ENCODE results near the gene USP6NL. TPM values are rescaled to one million over a fixed set of nuclear protein-coding genes. Genes with fewer than 3 reads are reported as not detected.

The USP6NL gene
- total and polyA plus RNA-seq, 2 of the 13 experiments (the other 11 are each of a cell fraction or from before 2014, with no cell fraction given), result 10.5 to 22.9 TPM

DNA sequence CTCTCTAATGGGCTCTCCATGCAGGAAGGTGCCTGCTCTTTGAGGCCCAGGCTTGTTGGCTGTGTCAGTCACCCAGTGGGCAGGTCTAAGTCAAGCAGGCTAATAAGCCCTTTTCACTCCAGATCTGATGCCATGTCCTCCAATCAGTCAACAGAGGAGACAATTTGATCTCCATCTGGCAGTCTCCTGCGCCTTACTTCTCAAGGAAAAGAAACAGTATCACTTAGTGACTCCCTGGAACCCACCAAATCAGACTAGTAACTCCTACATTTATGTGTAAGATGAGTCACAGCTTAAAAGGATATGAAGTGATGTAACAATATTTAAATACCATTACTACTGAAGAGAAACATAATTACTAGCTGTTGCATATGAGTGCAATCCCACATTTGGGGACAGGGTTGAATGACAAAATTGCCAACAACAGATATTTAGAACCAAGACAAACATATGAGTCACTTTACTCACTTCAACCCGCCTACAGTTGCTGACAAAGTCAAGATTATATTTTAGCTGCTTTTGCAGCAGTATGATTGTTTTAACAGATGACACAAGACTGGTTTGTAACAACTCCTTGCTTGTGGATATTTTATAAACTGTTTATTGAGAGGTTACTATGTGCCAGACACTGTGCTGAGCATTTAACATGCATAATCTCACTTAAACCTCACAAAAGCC lies 72.1 kb downstream of the USP6NL start:
- Histone ChIP-seq H3K9ac (ENCODE audit: insufficient read depth, low read depth, low read length) (no peak overlapping the region), H3K27ac (ENCODE audit: extremely low read length, insufficient read depth, low read length) (no peak overlapping the region), H3K79me2 (ENCODE audit: insufficient read depth, low read length) (peaks cover 70% of the 10 kb centered on the region), H3K4me3 (replicated peaks in 1 of 3; ENCODE audit: insufficient read depth in 1 of 3, low read depth in 2 of 3, low read length in 3 of 3) (no peak overlapping the region), H3K27me3 (ENCODE audit: control insufficient read depth in 1 of 2, insufficient read depth in 2 of 2, low read length in 2 of 2) (no peaks in the 10 kb centered on the region), H3K36me3 (replicated peaks in 1 of 2; ENCODE audit: control insufficient read depth in 1 of 2, insufficient read depth in 2 of 2, low read length in 2 of 2) (peaks cover 1 to 2% of the 10 kb centered on the region in 2 experiments; a peak in 2 of 5 replicates), H3K4me1 (ENCODE audit: insufficient read depth, low read length) (peaks cover 27% of the 10 kb centered on the region), H4K20me1 (ENCODE audit: insufficient read depth, low read length) (no peaks in the 10 kb centered on the region), H3K4me2 (ENCODE audit: low read depth, low read length) (no peak overlapping the region), H2AFZ (ENCODE audit: low read length) (no peak overlapping the region), H3K9me3 (ENCODE audit: low read length) (no peaks in the 10 kb centered on the region)
- 90% methylated on average over 2 of the region's 2 CpGs for WGBS (ENCODE audit: low lambda C conversion rate)
- intact Hi-C loops (cut with micrococcal nuclease; ENCODE audit: unreplicated experiment) (no loop called here), in situ Hi-C loops (cut with HindIII; ENCODE audit: extremely low pct_ligation_motif_present, low pct_unique_long_range_greater_than_20kb) (no loop called here)
- FAIRE-seq, result no peak
- peak; percentile 73 for ATAC-seq
- no peak for TF ChIP-seq ZNF598 (CRISPR knock-in tag; IDR thresholded peaks at IDR 0.05; ENCODE audit: borderline replicate concordance)
- TF ChIP-seq STAG1 (CRISPR knock-in tag; IDR thresholded peaks at IDR 0.05), result no peak
- TF ChIP-seq, protein P1, sequence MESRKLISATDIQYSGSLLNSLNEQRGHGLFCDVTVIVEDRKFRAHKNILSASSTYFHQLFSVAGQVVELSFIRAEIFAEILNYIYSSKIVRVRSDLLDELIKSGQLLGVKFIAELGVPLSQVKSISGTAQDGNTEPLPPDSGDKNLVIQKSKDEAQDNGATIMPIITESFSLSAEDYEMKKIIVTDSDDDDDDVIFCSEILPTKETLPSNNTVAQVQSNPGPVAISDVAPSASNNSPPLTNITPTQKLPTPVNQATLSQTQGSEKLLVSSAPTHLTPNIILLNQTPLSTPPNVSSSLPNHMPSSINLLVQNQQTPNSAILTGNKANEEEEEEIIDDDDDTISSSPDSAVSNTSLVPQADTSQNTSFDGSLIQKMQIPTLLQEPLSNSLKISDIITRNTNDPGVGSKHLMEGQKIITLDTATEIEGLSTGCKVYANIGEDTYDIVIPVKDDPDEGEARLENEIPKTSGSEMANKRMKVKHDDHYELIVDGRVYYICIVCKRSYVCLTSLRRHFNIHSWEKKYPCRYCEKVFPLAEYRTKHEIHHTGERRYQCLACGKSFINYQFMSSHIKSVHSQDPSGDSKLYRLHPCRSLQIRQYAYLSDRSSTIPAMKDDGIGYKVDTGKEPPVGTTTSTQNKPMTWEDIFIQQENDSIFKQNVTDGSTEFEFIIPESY (CRISPR knock-in tag; IDR thresholded peaks at IDR 0.05), result 0 out of 2 replicates have a peak, but pooled peaks have one; percentile 13
- TF ChIP-seq ZNF101 (CRISPR knock-in tag; IDR thresholded peaks at IDR 0.05; ENCODE audit: borderline replicate concordance, low read depth), result no peak
- no peak for TF ChIP-seq SIX4 (CRISPR knock-in tag; IDR thresholded peaks at IDR 0.05)
- peak; percentile 80 for TF ChIP-seq FOSL2 (CRISPR knock-in tag; IDR thresholded peaks at IDR 0.05)
- TF ChIP-seq, protein P2, sequence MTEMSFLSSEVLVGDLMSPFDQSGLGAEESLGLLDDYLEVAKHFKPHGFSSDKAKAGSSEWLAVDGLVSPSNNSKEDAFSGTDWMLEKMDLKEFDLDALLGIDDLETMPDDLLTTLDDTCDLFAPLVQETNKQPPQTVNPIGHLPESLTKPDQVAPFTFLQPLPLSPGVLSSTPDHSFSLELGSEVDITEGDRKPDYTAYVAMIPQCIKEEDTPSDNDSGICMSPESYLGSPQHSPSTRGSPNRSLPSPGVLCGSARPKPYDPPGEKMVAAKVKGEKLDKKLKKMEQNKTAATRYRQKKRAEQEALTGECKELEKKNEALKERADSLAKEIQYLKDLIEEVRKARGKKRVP (CRISPR knock-in tag; IDR thresholded peaks at IDR 0.05), result peak in 1 of 2 experiments; percentile 52; a peak in 2 of 4 replicates
- no peak for TF ChIP-seq CHCHD3 (CRISPR knock-in tag; IDR thresholded peaks at IDR 0.05)
- no peak for TF ChIP-seq GATAD1 (CRISPR knock-in tag; IDR thresholded peaks at IDR 0.05)
- no peak for TF ChIP-seq FLYWCH1 (CRISPR knock-in tag; IDR thresholded peaks at IDR 0.05)
- TF ChIP-seq, protein P3, sequence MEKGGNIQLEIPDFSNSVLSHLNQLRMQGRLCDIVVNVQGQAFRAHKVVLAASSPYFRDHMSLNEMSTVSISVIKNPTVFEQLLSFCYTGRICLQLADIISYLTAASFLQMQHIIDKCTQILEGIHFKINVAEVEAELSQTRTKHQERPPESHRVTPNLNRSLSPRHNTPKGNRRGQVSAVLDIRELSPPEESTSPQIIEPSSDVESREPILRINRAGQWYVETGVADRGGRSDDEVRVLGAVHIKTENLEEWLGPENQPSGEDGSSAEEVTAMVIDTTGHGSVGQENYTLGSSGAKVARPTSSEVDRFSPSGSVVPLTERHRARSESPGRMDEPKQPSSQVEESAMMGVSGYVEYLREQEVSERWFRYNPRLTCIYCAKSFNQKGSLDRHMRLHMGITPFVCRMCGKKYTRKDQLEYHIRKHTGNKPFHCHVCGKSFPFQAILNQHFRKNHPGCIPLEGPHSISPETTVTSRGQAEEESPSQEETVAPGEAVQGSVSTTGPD (CRISPR knock-in tag; IDR thresholded peaks at IDR 0.05), result no peak
- TF ChIP-seq TCF12 (IDR thresholded peaks at IDR 0.05), result no peak
- no peak for TF ChIP-seq TCF12 (CRISPR knock-in tag; IDR thresholded peaks at IDR 0.05)
- TF ChIP-seq ZFP41 (CRISPR knock-in tag; IDR thresholded peaks at IDR 0.05; ENCODE audit: borderline replicate concordance), result no peak
- 0 out of 2 replicates have a peak, but pooled peaks have one; percentile 24 for TF ChIP-seq FOXA3 (CRISPR knock-in tag; IDR thresholded peaks at IDR 0.05)
- ChIA-PET POLR2A (interaction anchor here (1.4 kb wide), 1 partner anchor 13 kb away, joined by 4 read pairs; no protein-coding TSS in a partner anchor), CTCF (ENCODE audit: low intra/inter-chr PET ratio, low total read pairs) (no interaction called here)
- peak; percentile 30 for DNase-seq (ENCODE audit: low spot score)
- no TSS peak for BruUV-seq (replicated peaks)

Measured in HepG2 (cell line).